ENCODE results near the gene TBL3.

DNA sequence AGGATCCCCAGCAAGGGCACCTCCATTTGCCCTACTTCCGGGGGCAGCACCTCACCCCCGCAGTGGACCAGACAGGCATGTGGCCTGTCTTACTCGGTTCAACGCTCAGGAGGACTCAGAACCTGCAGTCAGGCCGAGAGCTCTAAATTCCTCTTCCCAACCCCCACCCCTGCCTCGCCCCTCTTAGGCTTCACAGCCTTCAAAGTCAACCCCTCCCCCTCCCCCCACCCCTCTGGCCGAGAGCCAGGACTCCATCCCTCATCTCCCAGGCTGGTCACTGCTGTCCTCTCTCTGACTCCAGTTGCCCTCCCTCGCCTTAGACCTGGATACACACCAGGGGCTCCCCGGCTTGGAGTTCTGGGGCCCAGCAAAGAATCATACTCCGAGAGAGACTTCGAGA lies 45.6 kb upstream of the TBL3 start:
- TF ChIP-seq, protein P1, sequence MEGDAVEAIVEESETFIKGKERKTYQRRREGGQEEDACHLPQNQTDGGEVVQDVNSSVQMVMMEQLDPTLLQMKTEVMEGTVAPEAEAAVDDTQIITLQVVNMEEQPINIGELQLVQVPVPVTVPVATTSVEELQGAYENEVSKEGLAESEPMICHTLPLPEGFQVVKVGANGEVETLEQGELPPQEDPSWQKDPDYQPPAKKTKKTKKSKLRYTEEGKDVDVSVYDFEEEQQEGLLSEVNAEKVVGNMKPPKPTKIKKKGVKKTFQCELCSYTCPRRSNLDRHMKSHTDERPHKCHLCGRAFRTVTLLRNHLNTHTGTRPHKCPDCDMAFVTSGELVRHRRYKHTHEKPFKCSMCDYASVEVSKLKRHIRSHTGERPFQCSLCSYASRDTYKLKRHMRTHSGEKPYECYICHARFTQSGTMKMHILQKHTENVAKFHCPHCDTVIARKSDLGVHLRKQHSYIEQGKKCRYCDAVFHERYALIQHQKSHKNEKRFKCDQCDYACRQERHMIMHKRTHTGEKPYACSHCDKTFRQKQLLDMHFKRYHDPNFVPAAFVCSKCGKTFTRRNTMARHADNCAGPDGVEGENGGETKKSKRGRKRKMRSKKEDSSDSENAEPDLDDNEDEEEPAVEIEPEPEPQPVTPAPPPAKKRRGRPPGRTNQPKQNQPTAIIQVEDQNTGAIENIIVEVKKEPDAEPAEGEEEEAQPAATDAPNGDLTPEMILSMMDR (IDR thresholded peaks at IDR 0.05; ENCODE audit: low read length): no peak
- TF ChIP-seq EZH2 (optimal IDR thresholded peaks at IDR 0.05; ENCODE audit: low read depth, low read length) (no peak), EZH2phosphoT487 (IDR thresholded peaks at IDR 0.05; ENCODE audit: low read length) (no peak)

Measured in MM.1S (cell line).